Measurements from ENCODE around the gene MMP23B. TPM values are rescaled to one million over a fixed set of nuclear protein-coding genes. Genes with fewer than 3 reads are reported as not detected.

MMP23B gene
- total RNA-seq, 2 donors from 2014 or later, result 14.7 to 19.9 TPM

DNA sequence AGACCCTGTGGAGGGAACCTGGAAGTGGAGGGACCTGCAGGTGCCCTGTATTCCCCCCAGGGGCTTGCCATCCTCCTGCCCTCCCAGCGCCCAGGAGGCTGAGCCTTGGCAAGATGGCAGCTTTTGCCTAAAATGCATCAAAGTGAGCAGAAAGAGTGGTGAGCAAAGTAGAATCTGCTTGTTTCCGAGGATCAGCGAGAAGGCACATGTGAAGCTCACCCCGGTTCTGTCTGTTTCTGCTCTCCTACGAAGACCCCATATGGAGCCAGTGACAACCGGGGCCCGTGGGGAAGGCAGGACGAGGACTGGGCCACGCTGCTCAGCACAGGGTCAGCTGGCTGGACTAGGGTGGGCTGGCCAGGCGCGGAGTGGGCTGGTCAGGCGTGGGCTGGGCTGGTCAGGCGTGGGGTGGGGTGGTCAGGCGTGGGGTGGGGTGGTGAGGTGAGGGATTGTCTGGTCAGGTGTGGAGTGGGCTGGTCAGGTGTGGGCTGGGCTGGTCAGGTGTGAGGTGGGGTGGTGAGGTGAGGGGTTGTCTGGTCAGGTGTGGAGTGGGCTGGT, 26.9 kb upstream of the MMP23B start:
- TF ChIP-seq, protein P1, sequence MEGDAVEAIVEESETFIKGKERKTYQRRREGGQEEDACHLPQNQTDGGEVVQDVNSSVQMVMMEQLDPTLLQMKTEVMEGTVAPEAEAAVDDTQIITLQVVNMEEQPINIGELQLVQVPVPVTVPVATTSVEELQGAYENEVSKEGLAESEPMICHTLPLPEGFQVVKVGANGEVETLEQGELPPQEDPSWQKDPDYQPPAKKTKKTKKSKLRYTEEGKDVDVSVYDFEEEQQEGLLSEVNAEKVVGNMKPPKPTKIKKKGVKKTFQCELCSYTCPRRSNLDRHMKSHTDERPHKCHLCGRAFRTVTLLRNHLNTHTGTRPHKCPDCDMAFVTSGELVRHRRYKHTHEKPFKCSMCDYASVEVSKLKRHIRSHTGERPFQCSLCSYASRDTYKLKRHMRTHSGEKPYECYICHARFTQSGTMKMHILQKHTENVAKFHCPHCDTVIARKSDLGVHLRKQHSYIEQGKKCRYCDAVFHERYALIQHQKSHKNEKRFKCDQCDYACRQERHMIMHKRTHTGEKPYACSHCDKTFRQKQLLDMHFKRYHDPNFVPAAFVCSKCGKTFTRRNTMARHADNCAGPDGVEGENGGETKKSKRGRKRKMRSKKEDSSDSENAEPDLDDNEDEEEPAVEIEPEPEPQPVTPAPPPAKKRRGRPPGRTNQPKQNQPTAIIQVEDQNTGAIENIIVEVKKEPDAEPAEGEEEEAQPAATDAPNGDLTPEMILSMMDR (conservative IDR thresholded peaks at IDR 0.05), result no peak
- no peaks in the 10 kb centered on the region for H3K9me3 Mint-ChIP-seq
- H3K36me3 Mint-ChIP-seq (ENCODE audit: low read depth), result no peaks in the 10 kb centered on the region
- no peaks in the 10 kb centered on the region for H3K9me3 ChIP-seq (ENCODE audit: control insufficient read depth, low read length)
- no peaks in the 10 kb centered on the region for H3K36me3 ChIP-seq (ENCODE audit: control insufficient read depth, insufficient read depth, low read length)
- DNase-seq, result peak; percentile 49
- no peak overlapping the region for H3K27ac Mint-ChIP-seq
- H3K27ac ChIP-seq (ENCODE audit: low read depth, low read length), result no peak overlapping the region
- H3K4me3 ChIP-seq (ENCODE audit: low read length), result no peak overlapping the region
- H3K4me3 Mint-ChIP-seq, result no peak overlapping the region
- H3K4me1 Mint-ChIP-seq, result no peaks in the 10 kb centered on the region
- peaks cover 30% of the 10 kb centered on the region for H3K27me3 Mint-ChIP-seq (ENCODE audit: insufficient read depth)
- no peaks in the 10 kb centered on the region for H3K4me1 ChIP-seq (ENCODE audit: control insufficient read depth, insufficient read depth, low read length)
- H3K9ac ChIP-seq (ENCODE audit: extremely low read depth, low read length, poor library complexity, severe bottlenecking), result no peak overlapping the region
- peaks cover 24% of the 10 kb centered on the region for H3K27me3 ChIP-seq (ENCODE audit: control insufficient read depth, insufficient read depth, low read length, poor library complexity, severe bottlenecking)
- WGBS, 2 experiments (ENCODE audit: insufficient coverage in 1 of 2, insufficient read length in 1 of 2), result 88 to 91% methylated on average over 6 to 14 of the region's 14 CpGs

DNA sequence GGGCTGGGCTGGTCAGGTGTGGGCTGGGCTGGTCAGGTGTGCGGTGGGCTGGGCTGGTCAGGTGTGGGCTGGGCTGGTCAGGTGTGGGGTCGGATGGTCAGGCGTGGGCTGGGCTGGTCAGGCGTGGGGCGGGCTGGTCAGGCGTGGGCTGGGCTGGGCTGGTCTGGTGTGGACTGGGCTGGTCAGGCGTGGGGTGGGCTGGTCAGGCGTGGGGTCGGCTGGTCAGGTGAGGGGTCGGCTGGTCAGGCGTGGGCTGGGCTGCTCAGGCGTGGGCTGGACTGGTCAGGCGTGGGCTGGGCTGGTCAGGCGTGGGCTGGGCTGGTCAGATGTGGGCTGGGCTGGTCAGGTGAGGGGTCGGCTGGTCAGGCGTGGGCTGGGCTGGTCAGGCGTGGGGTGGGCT, 26.2 kb upstream of the MMP23B start:
- TF ChIP-seq, protein P1 (conservative IDR thresholded peaks at IDR 0.05), result no peak
- no peaks in the 10 kb centered on the region for H3K9me3 ChIP-seq (ENCODE audit: control insufficient read depth, low read length)
- H3K4me1 ChIP-seq (ENCODE audit: control insufficient read depth, insufficient read depth, low read length), result no peaks in the 10 kb centered on the region
- Mint-ChIP-seq H3K27ac (no peak overlapping the region), H3K27me3 (ENCODE audit: insufficient read depth) (peaks cover 27% of the 10 kb centered on the region), H3K4me3 (no peak overlapping the region), H3K36me3 (ENCODE audit: low read depth) (no peaks in the 10 kb centered on the region), H3K4me1 (peaks cover 4% of the 10 kb centered on the region), H3K9me3 (no peaks in the 10 kb centered on the region)
- H3K27ac ChIP-seq (ENCODE audit: low read depth, low read length), result no peak overlapping the region
- no peaks in the 10 kb centered on the region for H3K36me3 ChIP-seq (ENCODE audit: control insufficient read depth, insufficient read depth, low read length)
- H3K4me3 ChIP-seq (ENCODE audit: low read length), result no peak overlapping the region
- WGBS, 2 experiments (ENCODE audit: insufficient coverage in 1 of 2, insufficient read length in 1 of 2), result 92 to 100% methylated on average over 7 to 15 of the region's 17 CpGs
- no peak overlapping the region for H3K9ac ChIP-seq (ENCODE audit: extremely low read depth, low read length, poor library complexity, severe bottlenecking)
- peaks cover 19% of the 10 kb centered on the region for H3K27me3 ChIP-seq (ENCODE audit: control insufficient read depth, insufficient read depth, low read length, poor library complexity, severe bottlenecking)
- no peak for DNase-seq

DNA sequence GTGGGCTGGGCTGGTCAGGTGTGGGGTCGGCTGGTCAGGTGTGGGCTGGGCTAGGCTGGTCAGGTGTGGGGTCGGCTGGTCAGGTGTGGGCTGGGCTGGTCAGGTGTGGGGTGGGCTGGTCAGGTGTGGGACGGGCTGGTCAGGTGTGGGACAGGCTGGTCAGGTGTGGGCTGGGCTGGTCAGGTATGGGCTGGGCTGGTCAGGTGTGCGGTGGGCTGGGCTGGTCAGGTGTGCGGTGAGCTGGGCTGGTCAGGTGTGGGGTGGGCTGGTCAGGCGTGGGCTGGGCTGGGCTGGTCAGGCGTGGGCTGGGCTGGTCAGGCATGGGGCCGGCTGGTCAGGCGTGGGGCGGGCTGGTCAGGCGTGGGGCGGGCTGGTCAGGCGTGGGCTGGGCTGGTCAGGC, 25.7 kb upstream of the MMP23B start:
- no peak overlapping the region for H3K9ac ChIP-seq (ENCODE audit: extremely low read depth, low read length, poor library complexity, severe bottlenecking)
- H3K27ac ChIP-seq (ENCODE audit: low read depth, low read length), result no peak overlapping the region
- 89 to 91% methylated on average over 6 to 12 of the region's 13 CpGs for WGBS, 2 experiments (ENCODE audit: insufficient coverage in 1 of 2, insufficient read length in 1 of 2)
- H3K36me3 Mint-ChIP-seq (ENCODE audit: low read depth), result no peaks in the 10 kb centered on the region
- H3K4me3 Mint-ChIP-seq, result no peak overlapping the region
- TF ChIP-seq, protein P1 (conservative IDR thresholded peaks at IDR 0.05), result no peak
- no peak for DNase-seq
- no peak overlapping the region for H3K4me3 ChIP-seq (ENCODE audit: low read length)
- peaks cover 14% of the 10 kb centered on the region for H3K27me3 ChIP-seq (ENCODE audit: control insufficient read depth, insufficient read depth, low read length, poor library complexity, severe bottlenecking)
- H3K27me3 Mint-ChIP-seq (ENCODE audit: insufficient read depth), result peaks cover 22% of the 10 kb centered on the region
- H3K36me3 ChIP-seq (ENCODE audit: control insufficient read depth, insufficient read depth, low read length), result no peaks in the 10 kb centered on the region
- H3K4me1 ChIP-seq (ENCODE audit: control insufficient read depth, insufficient read depth, low read length), result no peaks in the 10 kb centered on the region
- H3K4me1 Mint-ChIP-seq, result peaks cover 4% of the 10 kb centered on the region
- no peak overlapping the region for H3K27ac Mint-ChIP-seq
- no peaks in the 10 kb centered on the region for H3K9me3 Mint-ChIP-seq
- no peaks in the 10 kb centered on the region for H3K9me3 ChIP-seq (ENCODE audit: control insufficient read depth, low read length)

Data from endodermal cell (in vitro differentiated cells).